ENCODE measurements around the gene PLXNA1. TPM values are rescaled to one million over a fixed set of nuclear protein-coding genes. Genes with fewer than 3 reads are reported as not detected.

PLXNA1 gene
- total RNA-seq, 1 donor from 2014 or later: 55.2 TPM

- ATAC-seq (ENCODE audit: low read depth) (no peak), DNase-seq (no peak)
- no peak for TF ChIP-seq CTCF (IDR thresholded peaks at IDR 0.05)
- no peak overlapping the region for H3K27ac Mint-ChIP-seq
- no peaks in the 10 kb centered on the region for H3K27me3 Mint-ChIP-seq
- no peaks in the 10 kb centered on the region for H3K9me3 Mint-ChIP-seq
- H3K4me3 Mint-ChIP-seq: no peak overlapping the region
- peaks cover 9% of the 10 kb centered on the region for H3K4me1 Mint-ChIP-seq
- CTCF ChIA-PET: no interaction called here
- POLR2A ChIA-PET: no interaction called here
- H3K36me3 Mint-ChIP-seq (ENCODE audit: low read depth): peaks cover 18% of the 10 kb centered on the region
- intact Hi-C loops (cut with micrococcal nuclease): no loop called here
Observed at GRCh38 chr3:126993436-126993835, 10.5 kb downstream of the PLXNA1 start.

- no peaks in the 10 kb centered on the region for H3K27me3 Mint-ChIP-seq
- H3K4me3 Mint-ChIP-seq: no peak overlapping the region
- ATAC-seq (ENCODE audit: low read depth): no peak
- peaks cover 10% of the 10 kb centered on the region for H3K36me3 Mint-ChIP-seq (ENCODE audit: low read depth)
- no peak for TF ChIP-seq CTCF (IDR thresholded peaks at IDR 0.05)
- no peak overlapping the region for H3K27ac Mint-ChIP-seq
- ChIA-PET POLR2A (interaction anchor here (1.6 kb wide), 1 partner anchor 11 kb away, joined by 3 read pairs; no protein-coding TSS in a partner anchor), CTCF (interaction anchor here (1.0 to 1.1 kb wide), 2 partner anchors 57 to 243 kb away, joined by 3 read pairs; no protein-coding TSS in a partner anchor)
- no peak for DNase-seq
- intact Hi-C loops (cut with micrococcal nuclease): no loop called here
- peaks cover 9% of the 10 kb centered on the region for H3K4me1 Mint-ChIP-seq
- no peaks in the 10 kb centered on the region for H3K9me3 Mint-ChIP-seq
Observed at GRCh38 chr3:126994661-126995245, 11.8 kb downstream of the PLXNA1 start.

- Mint-ChIP-seq H3K4me3 (no peak overlapping the region), H3K36me3 (ENCODE audit: low read depth) (peaks cover 10% of the 10 kb centered on the region), H3K4me1 (peaks cover 9% of the 10 kb centered on the region), H3K9me3 (no peaks in the 10 kb centered on the region), H3K27me3 (no peaks in the 10 kb centered on the region), H3K27ac (no peak overlapping the region)
- TF ChIP-seq CTCF (IDR thresholded peaks at IDR 0.05): no peak
- ChIA-PET CTCF (interaction anchor here (0.7 to 1.6 kb wide), 6 partner anchors 57 to 316 kb away, joined by 3 to 6 read pairs (median 4); no protein-coding TSS in a partner anchor), POLR2A (interaction anchor here (1.6 kb wide), 1 partner anchor 11 kb away, joined by 3 read pairs; no protein-coding TSS in a partner anchor)
- no peak for DNase-seq
- intact Hi-C loops (cut with micrococcal nuclease): no loop called here
- no peak for ATAC-seq (ENCODE audit: low read depth)
Observed at GRCh38 chr3:126995254-126995780, 12.4 kb downstream of the PLXNA1 start.

- ChIA-PET CTCF (interaction anchor here (0.7 to 1.6 kb wide), 4 partner anchors 108 to 317 kb away, joined by 3 to 6 read pairs (median 5); no protein-coding TSS in a partner anchor), POLR2A (interaction anchor here (1.6 kb wide), 1 partner anchor 12 kb away, joined by 3 read pairs; no protein-coding TSS in a partner anchor)
- no peak overlapping the region for H3K27ac Mint-ChIP-seq
- DNase-seq (no peak), ATAC-seq (ENCODE audit: low read depth) (no peak)
- no peak for TF ChIP-seq CTCF (IDR thresholded peaks at IDR 0.05)
- intact Hi-C loops (cut with micrococcal nuclease): loop anchor here (1.0 to 2.0 kb wide), 2 partner anchors 244 to 317 kb away; no protein-coding TSS in a partner anchor
- H3K36me3 Mint-ChIP-seq (ENCODE audit: low read depth): peaks cover 4% of the 10 kb centered on the region
- H3K4me3 Mint-ChIP-seq: no peak overlapping the region
- H3K4me1 Mint-ChIP-seq: peaks cover 9% of the 10 kb centered on the region
- no peaks in the 10 kb centered on the region for H3K27me3 Mint-ChIP-seq
- no peaks in the 10 kb centered on the region for H3K9me3 Mint-ChIP-seq
Observed at GRCh38 chr3:126995926-126996512, 13.1 kb downstream of the PLXNA1 start.

- no peak for TF ChIP-seq CTCF (IDR thresholded peaks at IDR 0.05)
- DNase-seq: no peak
- no peaks in the 10 kb centered on the region for H3K27me3 Mint-ChIP-seq
- no peak overlapping the region for H3K4me3 Mint-ChIP-seq
- no peak for ATAC-seq (ENCODE audit: low read depth)
- CTCF ChIA-PET: interaction anchor here (1.4 to 1.6 kb wide), 2 partner anchors 144 to 244 kb away, joined by 5 to 6 read pairs; no protein-coding TSS in a partner anchor
- intact Hi-C loops (cut with micrococcal nuclease): loop anchor here (1.0 to 2.0 kb wide), 2 partner anchors 245 to 318 kb away; no protein-coding TSS in a partner anchor
- H3K9me3 Mint-ChIP-seq: no peaks in the 10 kb centered on the region
- peaks cover 2% of the 10 kb centered on the region for H3K36me3 Mint-ChIP-seq (ENCODE audit: low read depth)
- H3K27ac Mint-ChIP-seq: no peak overlapping the region
- peaks cover 9% of the 10 kb centered on the region for H3K4me1 Mint-ChIP-seq
- POLR2A ChIA-PET: no interaction called here
Observed at GRCh38 chr3:126996905-126997304, 14.0 kb downstream of the PLXNA1 start.
